K562 (cell line): ENCODE measurements around the gene TNFRSF6B. TPM values are rescaled to one million over a fixed set of nuclear protein-coding genes. Genes with fewer than 3 reads are reported as not detected.
A peak's percentile ranks its signal among the peaks of the same experiment; 100 is the strongest.

Source experiments
- ATAC-seq: fragments of 200-7000 bp; cut with Tn5 transposase; 3 replicates; pipeline ENCODE4 v1.9.1; 2020; ENCODE audit warnings: moderate library complexity
- BruUV-seq: library from RNA; stranded (reverse); fragments of 400-500 nt; replicated peaks from 2 replicates; lab custom pipeline; 2021; lab: Mats Ljungman, UMichigan
- CTCF ChIA-PET: fragments of 300-600 bp; formaldehyde crosslinking; extraction: SDS; loops from one replicate; lab custom pipeline; 2021; ENCODE audit warnings: low intra/inter-chr PET ratio; lab: Yijun Ruan, JAX
- POLR2A ChIA-PET: fragments of 300-600, 350-650 bp; sonication (Branson Sonifier 250); formaldehyde crosslinking; extraction: SDS; loops from one replicate; lab custom pipeline; 2021; ENCODE audit warnings: antibody characterized with exemption, inconsistent platforms; lab: Yijun Ruan, JAX
- DNase-seq, 4 experiments: peaks; one replicate each; pipeline versions ENCODE4 v3.0.0 to v3.0.0-alpha.2; 2011 to 2018; ENCODE audit warnings: low spot score in 3 of 4, mixed read lengths in 3 of 4; ENCODE audit errors: extremely low read depth in 1 of 4
- FAIRE-seq: peaks from 2 replicates; lab custom pipeline; 2011; peaks lifted over from hg19 to GRCh38; lab: Jason Lieb, UNC
- H2AFZ ChIP-seq: 2 replicates; pipeline ENCODE4 v1.6.0; 2011; ENCODE audit warnings: low read depth, low read length, control low read depth, inconsistent platforms
- H3K27ac ChIP-seq: fragments of 200-600 bp; 3 replicates; pipeline ENCODE4 v1.8.0; 2011; ENCODE audit warnings: low read depth, mild to moderate bottlenecking, control low read depth, inconsistent platforms, low read length, moderate library complexity, mixed read lengths; ENCODE audit errors: extremely low read depth
- H3K27me3 ChIP-seq, 2 experiments: fragments of 300-600 bp in 1 of 2; 2 replicates in 1 of 2; 3 replicates in 1 of 2; pipeline versions ENCODE4 v1.6.0 to v1.8.0; 2011; ENCODE audit warnings: inconsistent platforms in 2 of 2, low read length in 2 of 2, mild to moderate bottlenecking in 1 of 2, mixed read lengths in 1 of 2, moderate library complexity in 1 of 2; ENCODE audit not compliant: control insufficient read depth in 2 of 2, insufficient read depth in 2 of 2
- H3K36me3 ChIP-seq: fragments of 300-600 bp; 3 replicates; pipeline ENCODE4 v1.8.0; 2011; ENCODE audit warnings: mild to moderate bottlenecking, low read length, inconsistent platforms; ENCODE audit not compliant: control insufficient read depth, insufficient read depth
- H3K4me1 ChIP-seq, 2 experiments: fragments of 200-600 bp in 1 of 2; replicated peaks in 1 of 2; 2 replicates in 1 of 2; 3 replicates in 1 of 2; pipeline versions ENCODE4 v1.5.1 to v1.8.0; 2011; ENCODE audit warnings: inconsistent platforms in 2 of 2, low read length in 2 of 2, mild to moderate bottlenecking in 1 of 2, mixed read lengths in 1 of 2, moderate library complexity in 1 of 2; ENCODE audit not compliant: control insufficient read depth in 2 of 2, insufficient read depth in 2 of 2
- H3K4me2 ChIP-seq: 2 replicates; pipeline ENCODE4 v1.6.1; 2011; ENCODE audit warnings: low read length, control low read depth, inconsistent platforms, mixed read lengths; ENCODE audit not compliant: insufficient read depth
- H3K4me3 ChIP-seq: fragments of 200-600 bp; sonication (generic), shearing (Covaris generic); 2 replicates; pipeline ENCODE4 v1.5.1; 2016; ENCODE audit warnings: control low read depth, inconsistent platforms
- H3K79me2 ChIP-seq: fragments of 200-600 bp; 3 replicates; pipeline ENCODE4 v1.8.0; 2011; ENCODE audit warnings: low read length, inconsistent platforms; ENCODE audit not compliant: control insufficient read depth, insufficient read depth
- H3K9ac ChIP-seq, 2 experiments: 2 replicates each; pipeline versions ENCODE4 v1.6.0 to v1.6.1; 2011; ENCODE audit warnings: low read depth in 2 of 2, low read length in 2 of 2, control low read depth in 1 of 2, inconsistent platforms in 1 of 2, mild to moderate bottlenecking in 1 of 2, mixed read lengths in 1 of 2; ENCODE audit not compliant: insufficient read depth in 1 of 2
- H3K9me1 ChIP-seq: one replicate; pipeline ENCODE4 v1.6.0; 2011; ENCODE audit warnings: inconsistent platforms, mild to moderate bottlenecking, low read length, moderate library complexity; ENCODE audit not compliant: control insufficient read depth, insufficient read depth
- H3K9me3 ChIP-seq: replicated peaks from 2 replicates; pipeline ENCODE4 v1.5.1; 2011; ENCODE audit warnings: low read depth, low read length, inconsistent platforms; ENCODE audit not compliant: control insufficient read depth, insufficient read depth
- H4K20me1 ChIP-seq: replicated peaks from 2 replicates; pipeline ENCODE4 v1.6.1; 2011; ENCODE audit warnings: low read length, inconsistent platforms, mixed read lengths; ENCODE audit not compliant: control insufficient read depth, insufficient read depth
- BRF1 ChIP-seq: IDR thresholded peaks from 3 replicates; pipeline ENCODE4 v1.6.1; 2011; ENCODE audit warnings: borderline replicate concordance, mild to moderate bottlenecking; ENCODE audit not compliant: insufficient read length; ENCODE audit errors: extremely low read depth
- CAMTA2 ChIP-seq: fragments of 250-450 bp; sonication (Bioruptor Pico); conservative IDR thresholded peaks from 2 replicates; pipeline ENCODE4 v1.5.1; 2022
- GABPA ChIP-seq: fragments of 200-800 bp; sonication (Bioruptor generic); conservative IDR thresholded peaks from 2 replicates; pipeline ENCODE4 v1.6.1; 2016; ENCODE audit warnings: low read depth, missing genetic modification characterization, missing compliant biosample characterization
- HMG20A ChIP-seq: fragments of 450-650 bp; formaldehyde crosslinking; conservative IDR thresholded peaks from 2 replicates; pipeline ENCODE4 v1.4.0; 2020; ENCODE audit warnings: mild to moderate bottlenecking, mixed read lengths
- KLF10 ChIP-seq: fragments of 250-450 bp; sonication (Bioruptor Pico); IDR thresholded peaks from 2 replicates; pipeline ENCODE4 v1.6.1; 2021; ENCODE audit warnings: matching md5 sums
- NFXL1 ChIP-seq: fragments of 450-650 bp; formaldehyde crosslinking; IDR thresholded peaks from 2 replicates; pipeline ENCODE4 v1.4.0; 2021; ENCODE audit warnings: mild to moderate bottlenecking
- OTX1 ChIP-seq: fragments of 450-650 bp; formaldehyde crosslinking; IDR thresholded peaks from 2 replicates; pipeline ENCODE4 v1.4.0; 2022; ENCODE audit warnings: mild to moderate bottlenecking
- PHTF2 ChIP-seq: fragments of 250-450 bp; sonication (Bioruptor Pico); IDR thresholded peaks from 2 replicates; pipeline ENCODE4 v1.5.0; 2021; ENCODE audit warnings: mild to moderate bottlenecking
- SREBF1 ChIP-seq: fragments of 150-350 bp; IDR thresholded peaks from 2 replicates; pipeline ENCODE4 v1.6.1; 2014; ENCODE audit warnings: antibody characterized with exemption, low read depth, low read length, borderline replicate concordance
- SUPT5H ChIP-seq: fragments of 450-650 bp; IDR thresholded peaks from 2 replicates; pipeline ENCODE4 v1.6.1; 2016
- THRAP3 ChIP-seq: fragments of 450-650 bp; IDR thresholded peaks from 2 replicates; pipeline ENCODE4 v1.6.1; 2016; ENCODE audit warnings: mild to moderate bottlenecking, inconsistent platforms, borderline replicate concordance
- TRIM24 ChIP-seq, 2 experiments: fragments of 450-650 bp; IDR thresholded peaks; 2 replicates each; pipeline ENCODE4 v1.6.1; 2016
- XRCC3 ChIP-seq: fragments of 450-650 bp; IDR thresholded peaks from 2 replicates; pipeline ENCODE4 v1.6.1; 2017; ENCODE audit warnings: mild to moderate bottlenecking, moderate library complexity
- ZC3H11A ChIP-seq: IDR thresholded peaks from 2 replicates; pipeline ENCODE4 v1.6.1; 2012; ENCODE audit warnings: low read depth, low read length, improper control_type of control experiment
- ZKSCAN3 ChIP-seq: fragments of 250-450 bp; sonication (Bioruptor Pico); IDR thresholded peaks from 2 replicates; pipeline ENCODE4 v1.4.0; 2020
- ZNF3 ChIP-seq: fragments of 250-450 bp; sonication (Bioruptor Pico); IDR thresholded peaks from 2 replicates; pipeline ENCODE4 v1.5.0; 2021; ENCODE audit warnings: mild to moderate bottlenecking, moderate library complexity
- ZNF79 ChIP-seq: fragments of 250-450 bp; sonication (Bioruptor Pico); IDR thresholded peaks from 2 replicates; pipeline ENCODE4 v1.4.0; 2020; ENCODE audit warnings: low read depth, mild to moderate bottlenecking, moderate library complexity
- WGBS: fragments of 100-300 bp; shearing (Covaris generic); methylation state at CpG from one replicate; pipeline ENCODE4 v1.1.6; 2016; ENCODE audit warnings: low coverage, mixed read lengths; ENCODE audit not compliant: insufficient coverage; ENCODE audit errors: missing lambda C conversion rate; 5-methylcytosine and 5-hydroxymethylcytosine counted together
- in situ Hi-C: fragments of 300-500 bp; cut with MboI; formaldehyde crosslinking; loops from 4 replicates; pipeline ENCODE4 v1.15.0; 2018; ENCODE audit warnings: inconsistent platforms, mixed read lengths
- intact Hi-C: fragments of 100-400 bp; cut with micrococcal nuclease; formaldehyde crosslinking; loops from 2 replicates; pipeline ENCODE4 v1.14.2; 2022
- polyA plus RNA-seq, 8 experiments: library from polyadenylated mRNA; depleted of rRNA in 4 of 8; stranded (reverse) in 5 of 8; unstranded in 3 of 8; fragments of >200 nt; fragmentation: Nextera tagmentation in 2 of 8; fragmentation: Illumina TruSeq in 1 of 8; extraction: Ambion mirVana in 2 of 8; extraction: Trizol in 1 of 8; gene quantifications; 2 replicates each; pipeline versions ENCODE4 v1.2.1 to v1.2.3, GENCODE V29; 2011 to 2014; ENCODE audit warnings: inconsistent platforms in 1 of 8, missing spikeins in 1 of 8
- total RNA-seq, 7 experiments: library from RNA; depleted of rRNA in 6 of 7; stranded (reverse); fragments of >200 nt in 6 of 7; fragmentation: Illumina TruSeq in 2 of 7; extraction: Trizol in 2 of 7; gene quantifications; 2 replicates each; pipeline versions ENCODE4 v1.2.1 to v1.2.3, GENCODE V29; 2011 to 2021; ENCODE audit warnings: low replicate concordance in 1 of 7
- TF ChIP-seq, protein P1 (sequence below): fragments of 250-450 bp; sonication (Bioruptor Pico); IDR thresholded peaks from 2 replicates; pipeline ENCODE4 v1.4.0; 2020; ENCODE audit warnings: mild to moderate bottlenecking, moderate library complexity
- TF ChIP-seq, protein P2 (sequence below): sonication (generic); formaldehyde crosslinking; IDR thresholded peaks from 2 replicates; pipeline ENCODE4 v1.8.0; 2023; ENCODE audit warnings: mild to moderate bottlenecking, missing genetic modification reagents

The TNFRSF6B gene
- total and polyA plus RNA-seq, 9 of the 15 experiments (the other 6 are each of a cell fraction or from before 2014, with no cell fraction given), result 0.10 to 3.5 (median 0.32) TPM; not detected in 6

DNA sequence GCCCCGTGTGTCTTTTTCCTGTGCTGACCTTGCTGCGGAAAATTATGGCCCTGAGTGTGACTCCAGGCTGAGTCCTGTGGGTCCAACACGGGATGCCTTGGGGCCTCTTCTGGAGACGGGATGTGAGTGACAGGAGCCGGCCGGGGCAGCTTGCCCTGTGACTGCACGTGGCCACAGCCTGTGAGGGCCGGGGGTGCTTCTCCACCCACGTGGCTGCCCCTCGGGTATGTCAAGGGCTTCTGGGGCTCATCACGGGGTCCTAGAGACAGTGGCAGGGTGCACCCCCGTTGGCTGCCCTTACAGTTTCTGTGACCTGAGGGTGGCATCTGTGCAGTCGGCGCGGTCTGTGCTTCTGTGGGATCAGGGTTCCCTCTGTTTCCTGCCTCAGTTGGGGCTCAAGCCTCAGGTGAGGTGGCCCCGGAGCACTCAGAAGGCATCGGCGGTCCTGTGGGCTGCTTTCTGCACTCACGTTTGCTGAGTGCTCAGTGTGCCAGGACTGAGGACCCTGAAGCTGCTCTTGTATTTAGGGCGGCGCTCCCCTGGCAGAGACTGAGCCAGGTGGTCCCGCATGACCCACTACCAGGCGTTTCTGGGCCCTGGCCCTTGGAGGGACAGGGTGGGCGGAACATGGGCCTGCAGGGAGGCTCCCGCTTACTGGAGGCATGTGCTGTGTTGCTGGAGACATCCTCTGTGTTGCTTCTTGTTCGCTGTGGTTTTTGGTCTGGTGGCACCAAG lies 33.0 kb upstream of the TNFRSF6B start:
- H3K4me1 ChIP-seq, result peaks cover 6 to 35% of the 10 kb centered on the region in 2 experiments; a peak in 4 of 5 replicates
- POLR2A ChIA-PET, result no interaction called here
- WGBS, result 92% methylated on average over 25 of the region's 26 CpGs

More for the DNA sequence above, 33.0 kb upstream of the TNFRSF6B start:
- Histone ChIP-seq H3K4me3 (no peak overlapping the region), H3K36me3 (peaks cover 84% of the 10 kb centered on the region; the same call in 2 of the 3 replicates), H3K9ac (peak overlapping the region in 1 of 2 experiments; percentile 47; a peak in 1 of 4 replicates), H3K4me2 (no peak overlapping the region), H3K9me1 (peaks cover 3% of the 10 kb centered on the region), H4K20me1 (no peaks in the 10 kb centered on the region), H3K79me2 (peaks cover 16% of the 10 kb centered on the region), H3K27ac (no peak overlapping the region), H2AFZ (no peak overlapping the region), H3K9me3 (no peaks in the 10 kb centered on the region), H3K27me3 (no peaks in the 10 kb centered on the region)
- CTCF ChIA-PET, result no interaction called here
- intact Hi-C loops (no loop called here), in situ Hi-C loops (no loop called here)
- no TSS peak for BruUV-seq
- no peak for ATAC-seq
- no peak for TF ChIP-seq ZNF3 (CRISPR knock-in tag)
- TF ChIP-seq CAMTA2 (CRISPR knock-in tag), result no peak
- TF ChIP-seq SREBF1, result no peak
- no peak for TF ChIP-seq XRCC3
- TF ChIP-seq, protein P1, sequence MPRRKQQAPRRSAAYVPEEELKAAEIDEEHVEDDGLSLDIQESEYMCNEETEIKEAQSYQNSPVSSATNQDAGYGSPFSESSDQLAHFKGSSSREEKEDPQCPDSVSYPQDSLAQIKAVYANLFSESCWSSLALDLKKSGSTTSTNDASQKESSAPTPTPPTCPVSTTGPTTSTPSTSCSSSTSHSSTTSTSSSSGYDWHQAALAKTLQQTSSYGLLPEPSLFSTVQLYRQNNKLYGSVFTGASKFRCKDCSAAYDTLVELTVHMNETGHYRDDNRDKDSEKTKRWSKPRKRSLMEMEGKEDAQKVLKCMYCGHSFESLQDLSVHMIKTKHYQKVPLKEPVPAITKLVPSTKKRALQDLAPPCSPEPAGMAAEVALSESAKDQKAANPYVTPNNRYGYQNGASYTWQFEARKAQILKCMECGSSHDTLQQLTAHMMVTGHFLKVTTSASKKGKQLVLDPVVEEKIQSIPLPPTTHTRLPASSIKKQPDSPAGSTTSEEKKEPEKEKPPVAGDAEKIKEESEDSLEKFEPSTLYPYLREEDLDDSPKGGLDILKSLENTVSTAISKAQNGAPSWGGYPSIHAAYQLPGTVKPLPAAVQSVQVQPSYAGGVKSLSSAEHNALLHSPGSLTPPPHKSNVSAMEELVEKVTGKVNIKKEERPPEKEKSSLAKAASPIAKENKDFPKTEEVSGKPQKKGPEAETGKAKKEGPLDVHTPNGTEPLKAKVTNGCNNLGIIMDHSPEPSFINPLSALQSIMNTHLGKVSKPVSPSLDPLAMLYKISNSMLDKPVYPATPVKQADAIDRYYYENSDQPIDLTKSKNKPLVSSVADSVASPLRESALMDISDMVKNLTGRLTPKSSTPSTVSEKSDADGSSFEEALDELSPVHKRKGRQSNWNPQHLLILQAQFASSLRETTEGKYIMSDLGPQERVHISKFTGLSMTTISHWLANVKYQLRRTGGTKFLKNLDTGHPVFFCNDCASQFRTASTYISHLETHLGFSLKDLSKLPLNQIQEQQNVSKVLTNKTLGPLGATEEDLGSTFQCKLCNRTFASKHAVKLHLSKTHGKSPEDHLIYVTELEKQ (CRISPR knock-in tag), result no peak
- no peak for TF ChIP-seq ZC3H11A
- no peak for TF ChIP-seq BRF1
- TF ChIP-seq HMG20A, result no peak
- TF ChIP-seq GABPA (tag), result no peak
- TF ChIP-seq, protein P2, sequence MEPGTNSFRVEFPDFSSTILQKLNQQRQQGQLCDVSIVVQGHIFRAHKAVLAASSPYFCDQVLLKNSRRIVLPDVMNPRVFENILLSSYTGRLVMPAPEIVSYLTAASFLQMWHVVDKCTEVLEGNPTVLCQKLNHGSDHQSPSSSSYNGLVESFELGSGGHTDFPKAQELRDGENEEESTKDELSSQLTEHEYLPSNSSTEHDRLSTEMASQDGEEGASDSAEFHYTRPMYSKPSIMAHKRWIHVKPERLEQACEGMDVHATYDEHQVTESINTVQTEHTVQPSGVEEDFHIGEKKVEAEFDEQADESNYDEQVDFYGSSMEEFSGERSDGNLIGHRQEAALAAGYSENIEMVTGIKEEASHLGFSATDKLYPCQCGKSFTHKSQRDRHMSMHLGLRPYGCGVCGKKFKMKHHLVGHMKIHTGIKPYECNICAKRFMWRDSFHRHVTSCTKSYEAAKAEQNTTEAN (CRISPR knock-in tag), result no peak
- no peak for TF ChIP-seq SUPT5H
- TF ChIP-seq KLF10 (CRISPR knock-in tag), result no peak
- TF ChIP-seq TRIM24 (IDR thresholded peaks at IDR 0.05), result no peak
- TF ChIP-seq THRAP3, result no peak
- TF ChIP-seq NFXL1, result no peak
- TF ChIP-seq OTX1 (CRISPR knock-in tag), result no peak
- TF ChIP-seq ZKSCAN3 (CRISPR knock-in tag), result no peak
- no peak for TF ChIP-seq PHTF2
- TF ChIP-seq ZNF79 (CRISPR knock-in tag), result no peak
- FAIRE-seq, result no peak
- no peak for DNase-seq
